A549 treated with AZD9567 at 1 μM for 4 hours (cell line): ENCODE data around the gene SAMD3. TPM values are rescaled to one million over a fixed set of nuclear protein-coding genes. Genes with fewer than 3 reads are reported as not detected.

Experiments used
- total RNA-seq: library from RNA; stranded (reverse); fragments of 200-300 nt; extraction: Qiagen RNA extraction; gene quantifications from 5 replicates; pipeline ENCODE4 v1.2.3, GENCODE V29; 2022; ENCODE audit not compliant: insufficient read depth

SAMD3 gene
- not detected in 5 replicates for total RNA-seq

GRCh38 chr6:130222775-130223174 lies at the start of gene SAMD3:
SAMD3 (minus strand) TSS chr6:130222951; CDS start chr6:130215273, 7,678 bp downstream.

Other genes starting within 250 kb of the SAMD3 start
- 1.5 to 2.5 TPM (median 2.0 TPM) in 5 replicates for gene L3MBTL3, start 204.4 kb downstream of the SAMD3 start, total RNA-seq
- gene TMEM200A, start 143.1 kb upstream of the SAMD3 start, total RNA-seq = 0.04 to 0.07 TPM (median 0.05 TPM) in 4 of 5 replicates, not detected in the other